Erythroblast (primary cell): ENCODE measurements around the gene P2RY6.

Experiments used
- GATA1 ChIP-seq: IDR thresholded peaks from 2 replicates; pipeline ENCODE4 v1.6.1; 2011; ENCODE audit warnings: low read depth, mild to moderate bottlenecking, control low read depth, low read length, moderate library complexity
- POLR2A ChIP-seq: IDR thresholded peaks from 2 replicates; pipeline ENCODE4 v1.6.1; 2011; ENCODE audit warnings: mild to moderate bottlenecking, low read length

GRCh38 chr11:73226297-73227006, 45.7 kb upstream of the P2RY6 start:
- no peak for TF ChIP-seq POLR2A
- TF ChIP-seq GATA1: no peak
